Hair follicle dermal papilla cell (primary cell): ENCODE measurements around the gene KDM3B. TPM values are rescaled to one million over a fixed set of nuclear protein-coding genes. Genes with fewer than 3 reads are reported as not detected.

Experiments
- small RNA-seq: library from RNA; depleted of rRNA; stranded (forward); fragments of <200 nt; gene quantifications from one replicate; pipeline ENCODE3, GENCODE V24; 2012
- total RNA-seq: library from RNA; depleted of rRNA; stranded (reverse); fragments of >200 nt; gene quantifications from 2 replicates; pipeline ENCODE4 v1.2.3, GENCODE V29; 2012

The KDM3B gene
- total RNA-seq, result 55.5 and 60.2 TPM in 2 replicates

GRCh38 chr5:138352071-138352721 lies at the start of gene KDM3B:
KDM3B (plus strand) TSS chr5:138352685; CDS start chr5:138352796, 111 bp downstream.

GRCh38 chr5:138331449-138332368 lies 20.8 kb upstream of the KDM3B start, which contains the start of gene CDC25C:
CDC25C (minus strand) TSS chr5:138331804; CDS start chr5:138331180, 624 bp downstream.

GRCh38 chr5:138337685-138338410 lies 14.6 kb upstream of the KDM3B start, which contains the start of gene FAM53C:
FAM53C (plus strand) TSS chr5:138338266; CDS start chr5:138341336, 3,070 bp downstream.

GRCh38 chr5:138438724-138439476 lies 86.4 kb downstream of the KDM3B start, which contains the start of gene REEP2:
REEP2 (plus strand) TSS chr5:138439057; CDS start chr5:138439209, 152 bp downstream.

GRCh38 chr5:138465261-138466124 lies 113.0 kb downstream of the KDM3B start, which contains the start of gene EGR1:
EGR1 (plus strand) TSS chr5:138465479; CDS start chr5:138465762, 283 bp downstream.

Small RNA genes within 50 kb of the gene (small RNA-seq; reads per million reads assigned to genes)
- not detected for gene AC113403.1

Other genes with a start within 250 kb of the KDM3B start
- 1.7 and 1.8 TPM in 2 replicates for gene NME5, start 213.3 kb upstream of the KDM3B start, total RNA-seq
- 29.0 and 42.4 TPM in 2 replicates for gene BRD8, start 174.1 kb upstream of the KDM3B start, total RNA-seq
- gene KIF20A, start 173.6 kb upstream of the KDM3B start, total RNA-seq, result 8.3 and 16.3 TPM in 2 replicates
- 28.2 and 31.0 TPM in 2 replicates for gene CDC23, start 139.4 kb upstream of the KDM3B start, total RNA-seq
- gene GFRA3, start 78.1 kb upstream of the KDM3B start, total RNA-seq, result not detected in 2 replicates
- 0.65 and 1.3 TPM in 2 replicates for gene CDC25C, start 20.9 kb upstream of the KDM3B start, total RNA-seq
- gene FAM53C, start 14.4 kb upstream of the KDM3B start, total RNA-seq, result 37.0 and 46.6 TPM in 2 replicates
- 16.1 and 19.4 TPM in 2 replicates for gene REEP2, start 86.4 kb downstream of the KDM3B start, total RNA-seq
- gene EGR1, start 112.8 kb downstream of the KDM3B start, total RNA-seq, result 0.97 and 2.4 TPM in 2 replicates
- 110 and 128 TPM in 2 replicates for gene ETF1, start 190.6 kb downstream of the KDM3B start, total RNA-seq
- 342 and 357 TPM in 2 replicates for gene HSPA9, start 222.7 kb downstream of the KDM3B start, total RNA-seq